A549 (cell line): Measurements from ENCODE around the gene BSCL2. TPM values are rescaled to one million over a fixed set of nuclear protein-coding genes. Genes with fewer than 3 reads are reported as not detected.

ENCODE experiments used
- ATAC-seq, 2 experiments: fragments of 200-7000 bp in 1 of 2; fragments of >200 bp in 1 of 2; cut with Nextera tagmentation in 1 of 2; cut with Tn5 transposase in 1 of 2; 3 replicates each; pipeline versions ENCODE4 v1.8.0 to v1.9.1; 2018 to 2020; ENCODE audit warnings: mild to moderate bottlenecking in 1 of 2, moderate library complexity in 1 of 2
- CTCF ChIA-PET: fragments of 300-600 bp; sonication (Branson Sonifier 250); formaldehyde crosslinking; extraction: SDS; loops from one replicate; lab custom pipeline; 2021; ENCODE audit warnings: antibody characterized with exemption, inconsistent platforms; lab: Yijun Ruan, JAX
- POLR2A ChIA-PET: fragments of 350-600 bp; formaldehyde crosslinking; extraction: SDS; loops from one replicate; lab custom pipeline; 2021; ENCODE audit warnings: antibody characterized with exemption, inconsistent platforms; lab: Yijun Ruan, JAX
- DNase-seq, 2 experiments: peaks; one replicate each; pipeline versions ENCODE4 v3.0.0 to v3.0.0-alpha.2; 2011 to 2016; ENCODE audit warnings: low read depth in 1 of 2, low spot score in 1 of 2
- FAIRE-seq: peaks from 2 replicates; lab custom pipeline; 2011; peaks lifted over from hg19 to GRCh38; lab: Jason Lieb, UNC
- H3K27ac ChIP-seq, 2 experiments: fragments of >200 bp; sonication (Bioruptor Twin); formaldehyde crosslinking; 3 replicates each; pipeline ENCODE4 v1.5.1; 2016 to 2017
- H3K4me1 ChIP-seq: fragments of >200 bp; sonication (Bioruptor Twin); formaldehyde crosslinking; 3 replicates; pipeline ENCODE4 v1.6.1; 2016
- H3K4me2 ChIP-seq: fragments of >200 bp; sonication (Bioruptor Twin); formaldehyde crosslinking; 3 replicates; pipeline ENCODE4 v1.6.1; 2016
- H3K4me3 ChIP-seq: fragments of >200 bp; sonication (Bioruptor Twin); formaldehyde crosslinking; 3 replicates; pipeline ENCODE4 v1.5.1; 2016
- H3K9me3 ChIP-seq: fragments of >200 bp; sonication (Bioruptor Twin); formaldehyde crosslinking; 3 replicates; pipeline ENCODE4 v1.6.1; 2016
- HDAC2 ChIP-seq: fragments of 200-600 bp; sonication (generic); IDR thresholded peaks from 2 replicates; pipeline ENCODE4 v1.6.1; 2016
- HOXA7 ChIP-seq: fragments of 250-450 bp; sonication (Bioruptor Pico); IDR thresholded peaks from 2 replicates; pipeline ENCODE4 v1.5.0; 2020; ENCODE audit warnings: mild to moderate bottlenecking, moderate library complexity
- JUN ChIP-seq, 2 experiments: fragments of >200 bp; sonication (Bioruptor Twin); formaldehyde crosslinking; IDR thresholded peaks; 2 replicates in 1 of 2; 3 replicates in 1 of 2; pipeline ENCODE4 v1.6.1; 2016 to 2017
- RAD21 ChIP-seq, 2 experiments: fragments of >200 bp in 1 of 2; sonication (Bioruptor Twin) in 1 of 2; formaldehyde crosslinking in 1 of 2; IDR thresholded peaks in 1 of 2; conservative IDR thresholded peaks in 1 of 2; 2 replicates in 1 of 2; 3 replicates in 1 of 2; pipeline ENCODE4 v1.6.1; 2012 to 2018; ENCODE audit warnings: inconsistent platforms in 1 of 2
- RARB ChIP-seq: fragments of 250-450 bp; sonication (Bioruptor Pico); IDR thresholded peaks from 2 replicates; pipeline ENCODE4 v1.8.0; 2021; ENCODE audit warnings: mild to moderate bottlenecking, moderate library complexity
- ZC3H11A ChIP-seq: fragments of 450-650 bp; IDR thresholded peaks from 2 replicates; pipeline ENCODE4 v1.6.1; 2014; ENCODE audit warnings: antibody characterized with exemption, mild to moderate bottlenecking
- ZSCAN20 ChIP-seq: fragments of 250-450 bp; sonication (Bioruptor Pico); IDR thresholded peaks from 2 replicates; pipeline ENCODE4 v1.8.0; 2022; ENCODE audit warnings: mild to moderate bottlenecking, moderate library complexity
- WGBS: methylation state at CpG from one replicate; pipeline ENCODE4 v1.1.6; 2017; ENCODE audit errors: missing lambda C conversion rate; 5-methylcytosine and 5-hydroxymethylcytosine counted together
- polyA plus RNA-seq, 4 experiments: library from polyadenylated mRNA; depleted of rRNA in 3 of 4; stranded (reverse); fragments of >200 nt; fragmentation: RNase III in 1 of 4; extraction: RNeasy Plus Mini Kit Qiagen cat#74134 plus additional on column Dnase treatment in 1 of 4; gene quantifications; 2 replicates in 3 of 4; 3 replicates in 1 of 4; pipeline ENCODE4 v1.2.3, GENCODE V29; 2011 to 2017
- small RNA-seq, 6 experiments: library from RNA; depleted of rRNA; stranded (forward); fragments of <200 nt; gene quantifications; one replicate each; pipeline ENCODE3, GENCODE V24; 2012

The BSCL2 gene
- polyA plus RNA-seq, 2 of the 4 experiments (the other 2 are of a cell fraction), result 63.0 to 63.9 TPM

DNA sequence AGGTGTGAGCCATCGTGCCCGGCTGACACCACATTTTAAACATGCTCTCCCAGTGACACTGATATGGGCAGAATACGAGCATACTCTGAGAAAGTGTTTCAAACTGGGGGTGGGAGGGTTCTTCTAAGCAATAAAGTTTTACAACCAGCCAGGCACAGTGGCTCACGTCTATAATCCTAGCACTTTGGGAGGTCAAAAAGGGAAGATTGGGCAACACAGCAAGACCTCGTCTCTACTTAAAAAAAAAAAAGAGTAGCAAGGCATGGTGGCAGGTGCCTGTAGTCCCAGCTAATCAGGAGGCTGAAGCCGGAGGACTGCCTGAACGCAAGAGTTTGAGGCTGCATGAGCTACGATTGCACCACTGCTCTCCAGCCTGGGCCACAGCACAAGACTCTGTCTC is 63.0 kb downstream of the BSCL2 start:
- CTCF ChIA-PET, result interaction anchor here (0.6 to 0.7 kb wide), 2 partner anchors 22 to 101 kb away, joined by 3 read pairs; partner anchors contain the start of gene B3GAT3
- Histone ChIP-seq H3K4me2 (peak overlapping the region; percentile 96; the same call in 1 of the 3 replicates), H3K27ac (no peak overlapping the region), H3K9me3 (no peaks in the 10 kb centered on the region), H3K4me1 (peaks cover 15% of the 10 kb centered on the region), H3K4me3 (no peak overlapping the region)
- POLR2A ChIA-PET, result interaction anchor here (1.1 to 1.5 kb wide), 2 partner anchors 9 to 23 kb away, joined by 4 to 5 read pairs; partner anchors contain the start of genes B3GAT3 and INTS5
- DNase-seq (no peak), ATAC-seq (no peak), FAIRE-seq (no peak)
- no peak for TF ChIP-seq ZSCAN20 (CRISPR knock-in tag)
- no peak for TF ChIP-seq RARB
- TF ChIP-seq HOXA7 (CRISPR knock-in tag), result no peak
- no peak for TF ChIP-seq ZC3H11A
- no peak for TF ChIP-seq JUN (IDR thresholded peaks at IDR 0.05)
- TF ChIP-seq RAD21 (conservative IDR thresholded peaks at IDR 0.05 in 1 of 2, IDR thresholded peaks at IDR 0.05 in 1 of 2), result no peak
- no peak for TF ChIP-seq HDAC2
- 92% methylated on average over 8 of the region's 8 CpGs for WGBS

Small RNAs within 50 kb of the gene (small RNA-seq; reads per million reads assigned to genes)
- 0 reads per million in 6 experiments for gene SNORA57

Other genes starting within 250 kb of the BSCL2 start
- gene AHNAK, start 160.6 kb downstream of the BSCL2 start, polyA plus RNA-seq (2011; rRNA removed), result 82.0 and 98.0 TPM in 2 replicates
- 41.5 to 62.9 TPM (median 43.3 TPM) in 3 replicates for gene AHNAK, start 160.6 kb downstream of the BSCL2 start, polyA plus RNA-seq (2017; fragmentation: RNase III; extraction: RNeasy Plus Mini Kit Qiagen cat#74134 plus additional on column Dnase treatment)
- gene EEF1G, start 133.5 kb downstream of the BSCL2 start, polyA plus RNA-seq (2011; rRNA removed), result 1,728 and 1,795 TPM in 2 replicates
- gene EEF1G, start 133.5 kb downstream of the BSCL2 start, polyA plus RNA-seq (2017; fragmentation: RNase III; extraction: RNeasy Plus Mini Kit Qiagen cat#74134 plus additional on column Dnase treatment), result 1,570 to 1,588 TPM (median 1,580 TPM) in 3 replicates
- gene TUT1, start 115.9 kb downstream of the BSCL2 start, polyA plus RNA-seq (2011; rRNA removed), result 12.9 and 15.5 TPM in 2 replicates
- 9.9 to 11.7 TPM (median 11.1 TPM) in 3 replicates for gene TUT1, start 115.9 kb downstream of the BSCL2 start, polyA plus RNA-seq (2017; fragmentation: RNase III; extraction: RNeasy Plus Mini Kit Qiagen cat#74134 plus additional on column Dnase treatment)
- 21.8 and 44.3 TPM in 2 replicates for gene MTA2, start 105.6 kb downstream of the BSCL2 start, polyA plus RNA-seq (2011; rRNA removed)
- 79.3 to 85.0 TPM (median 84.5 TPM) in 3 replicates for gene MTA2, start 105.6 kb downstream of the BSCL2 start, polyA plus RNA-seq (2017; fragmentation: RNase III; extraction: RNeasy Plus Mini Kit Qiagen cat#74134 plus additional on column Dnase treatment)
- gene EML3, start 94.6 kb downstream of the BSCL2 start, polyA plus RNA-seq (2011; rRNA removed), result 15.2 and 19.7 TPM in 2 replicates
- 21.4 to 28.0 TPM (median 27.2 TPM) in 3 replicates for gene EML3, start 94.6 kb downstream of the BSCL2 start, polyA plus RNA-seq (2017; fragmentation: RNase III; extraction: RNeasy Plus Mini Kit Qiagen cat#74134 plus additional on column Dnase treatment)
- gene ROM1, start 94.2 kb downstream of the BSCL2 start, polyA plus RNA-seq (2011; rRNA removed), result 0.92 and 1.6 TPM in 2 replicates
- gene ROM1, start 94.2 kb downstream of the BSCL2 start, polyA plus RNA-seq (2017; fragmentation: RNase III; extraction: RNeasy Plus Mini Kit Qiagen cat#74134 plus additional on column Dnase treatment), result 2.8 to 3.7 TPM (median 3.2 TPM) in 3 replicates
- gene B3GAT3, start 85.4 kb downstream of the BSCL2 start, polyA plus RNA-seq (2011; rRNA removed), result 19.0 and 20.5 TPM in 2 replicates
- gene B3GAT3, start 85.4 kb downstream of the BSCL2 start, polyA plus RNA-seq (2017; fragmentation: RNase III; extraction: RNeasy Plus Mini Kit Qiagen cat#74134 plus additional on column Dnase treatment), result 38.1 to 41.0 TPM (median 40.9 TPM) in 3 replicates
- 215 and 308 TPM in 2 replicates for gene GANAB, start 60.8 kb downstream of the BSCL2 start, polyA plus RNA-seq (2011; rRNA removed)
- gene GANAB, start 60.8 kb downstream of the BSCL2 start, polyA plus RNA-seq (2017; fragmentation: RNase III; extraction: RNeasy Plus Mini Kit Qiagen cat#74134 plus additional on column Dnase treatment), result 206 to 220 TPM (median 214 TPM) in 3 replicates
- gene INTS5, start 54.1 kb downstream of the BSCL2 start, polyA plus RNA-seq (2011; rRNA removed), result 9.7 and 12.3 TPM in 2 replicates
- 11.2 to 11.8 TPM (median 11.3 TPM) in 3 replicates for gene INTS5, start 54.1 kb downstream of the BSCL2 start, polyA plus RNA-seq (2017; fragmentation: RNase III; extraction: RNeasy Plus Mini Kit Qiagen cat#74134 plus additional on column Dnase treatment)
- 89.1 and 91.7 TPM in 2 replicates for gene C11orf98, start 42.2 kb downstream of the BSCL2 start, polyA plus RNA-seq (2011; rRNA removed)
- 128 to 161 TPM (median 140 TPM) in 3 replicates for gene C11orf98, start 42.2 kb downstream of the BSCL2 start, polyA plus RNA-seq (2017; fragmentation: RNase III; extraction: RNeasy Plus Mini Kit Qiagen cat#74134 plus additional on column Dnase treatment)
- 5.4 and 5.7 TPM in 2 replicates for gene CSKMT, start 42.1 kb downstream of the BSCL2 start, polyA plus RNA-seq (2011; rRNA removed)
- gene CSKMT, start 42.1 kb downstream of the BSCL2 start, polyA plus RNA-seq (2017; fragmentation: RNase III; extraction: RNeasy Plus Mini Kit Qiagen cat#74134 plus additional on column Dnase treatment), result 12.9 to 18.2 TPM (median 14.3 TPM) in 3 replicates
- gene UQCC3, start 35.8 kb downstream of the BSCL2 start, polyA plus RNA-seq (2011; rRNA removed), result 13.9 and 20.2 TPM in 2 replicates
- gene UQCC3, start 35.8 kb downstream of the BSCL2 start, polyA plus RNA-seq (2017; fragmentation: RNase III; extraction: RNeasy Plus Mini Kit Qiagen cat#74134 plus additional on column Dnase treatment), result 27.8 to 31.1 TPM (median 28.7 TPM) in 3 replicates
- gene LBHD1, start 35.2 kb downstream of the BSCL2 start, polyA plus RNA-seq (2011; rRNA removed), result 4.1 and 5.3 TPM in 2 replicates
- gene LBHD1, start 35.2 kb downstream of the BSCL2 start, polyA plus RNA-seq (2017; fragmentation: RNase III; extraction: RNeasy Plus Mini Kit Qiagen cat#74134 plus additional on column Dnase treatment), result 4.9 to 8.3 TPM (median 6.8 TPM) in 3 replicates
- gene UBXN1, start 28.4 kb downstream of the BSCL2 start, polyA plus RNA-seq (2011; rRNA removed), result 56.8 and 120 TPM in 2 replicates
- 110 to 117 TPM (median 117 TPM) in 3 replicates for gene UBXN1, start 28.4 kb downstream of the BSCL2 start, polyA plus RNA-seq (2017; fragmentation: RNase III; extraction: RNeasy Plus Mini Kit Qiagen cat#74134 plus additional on column Dnase treatment)
- 0.03 and 0.04 TPM in 2 replicates for gene LRRN4CL, start 17.9 kb downstream of the BSCL2 start, polyA plus RNA-seq (2011; rRNA removed)
- gene LRRN4CL, start 17.9 kb downstream of the BSCL2 start, polyA plus RNA-seq (2017; fragmentation: RNase III; extraction: RNeasy Plus Mini Kit Qiagen cat#74134 plus additional on column Dnase treatment), result 0.03 to 0.08 TPM (median 0.08 TPM) in 3 replicates
- not detected in 2 replicates for gene GNG3, start 252 bp upstream of the BSCL2 start, polyA plus RNA-seq (2011; rRNA removed)
- 0.15 TPM in 1 of 3 replicates, not detected in the others for gene GNG3, start 252 bp upstream of the BSCL2 start, polyA plus RNA-seq (2017; fragmentation: RNase III; extraction: RNeasy Plus Mini Kit Qiagen cat#74134 plus additional on column Dnase treatment)
- 31.4 and 31.6 TPM in 2 replicates for gene HNRNPUL2, start 20.0 kb upstream of the BSCL2 start, polyA plus RNA-seq (2011; rRNA removed)
- 71.3 to 79.5 TPM (median 74.4 TPM) in 3 replicates for gene HNRNPUL2, start 20.0 kb upstream of the BSCL2 start, polyA plus RNA-seq (2017; fragmentation: RNase III; extraction: RNeasy Plus Mini Kit Qiagen cat#74134 plus additional on column Dnase treatment)
- 42.6 and 44.0 TPM in 2 replicates for gene TTC9C, start 21.1 kb upstream of the BSCL2 start, polyA plus RNA-seq (2011; rRNA removed)
- gene TTC9C, start 21.1 kb upstream of the BSCL2 start, polyA plus RNA-seq (2017; fragmentation: RNase III; extraction: RNeasy Plus Mini Kit Qiagen cat#74134 plus additional on column Dnase treatment), result 32.6 to 34.1 TPM (median 33.5 TPM) in 3 replicates
- 3.0 and 3.1 TPM in 2 replicates for gene ZBTB3, start 46.7 kb upstream of the BSCL2 start, polyA plus RNA-seq (2011; rRNA removed)
- 1.4 to 2.2 TPM (median 2.0 TPM) in 3 replicates for gene ZBTB3, start 46.7 kb upstream of the BSCL2 start, polyA plus RNA-seq (2017; fragmentation: RNase III; extraction: RNeasy Plus Mini Kit Qiagen cat#74134 plus additional on column Dnase treatment)
- gene POLR2G, start 54.2 kb upstream of the BSCL2 start, polyA plus RNA-seq (2011; rRNA removed), result 308 and 324 TPM in 2 replicates
- 186 to 199 TPM (median 188 TPM) in 3 replicates for gene POLR2G, start 54.2 kb upstream of the BSCL2 start, polyA plus RNA-seq (2017; fragmentation: RNase III; extraction: RNeasy Plus Mini Kit Qiagen cat#74134 plus additional on column Dnase treatment)
- gene TAF6L, start 64.0 kb upstream of the BSCL2 start, polyA plus RNA-seq (2011; rRNA removed), result 14.0 and 17.5 TPM in 2 replicates
- 20.8 to 23.5 TPM (median 22.7 TPM) in 3 replicates for gene TAF6L, start 64.0 kb upstream of the BSCL2 start, polyA plus RNA-seq (2017; fragmentation: RNase III; extraction: RNeasy Plus Mini Kit Qiagen cat#74134 plus additional on column Dnase treatment)
- gene TMEM179B, start 80.0 kb upstream of the BSCL2 start, polyA plus RNA-seq (2011; rRNA removed), result 64.7 and 105 TPM in 2 replicates
- gene TMEM179B, start 80.0 kb upstream of the BSCL2 start, polyA plus RNA-seq (2017; fragmentation: RNase III; extraction: RNeasy Plus Mini Kit Qiagen cat#74134 plus additional on column Dnase treatment), result 57.6 to 64.4 TPM (median 62.8 TPM) in 3 replicates
- gene TMEM223, start 84.6 kb upstream of the BSCL2 start, polyA plus RNA-seq (2011; rRNA removed), result 20.6 and 26.5 TPM in 2 replicates
- 20.1 to 24.3 TPM (median 23.5 TPM) in 3 replicates for gene TMEM223, start 84.6 kb upstream of the BSCL2 start, polyA plus RNA-seq (2017; fragmentation: RNase III; extraction: RNeasy Plus Mini Kit Qiagen cat#74134 plus additional on column Dnase treatment)
- gene NXF1, start 98.0 kb upstream of the BSCL2 start, polyA plus RNA-seq (2011; rRNA removed), result 35.5 and 50.7 TPM in 2 replicates
- 46.6 to 47.7 TPM (median 46.9 TPM) in 3 replicates for gene NXF1, start 98.0 kb upstream of the BSCL2 start, polyA plus RNA-seq (2017; fragmentation: RNase III; extraction: RNeasy Plus Mini Kit Qiagen cat#74134 plus additional on column Dnase treatment)
- 30.3 and 32.3 TPM in 2 replicates for gene STX5, start 124.6 kb upstream of the BSCL2 start, polyA plus RNA-seq (2011; rRNA removed)
- gene STX5, start 124.6 kb upstream of the BSCL2 start, polyA plus RNA-seq (2017; fragmentation: RNase III; extraction: RNeasy Plus Mini Kit Qiagen cat#74134 plus additional on column Dnase treatment), result 16.8 to 21.0 TPM (median 19.5 TPM) in 3 replicates
- gene TEX54, start 125.4 kb upstream of the BSCL2 start, polyA plus RNA-seq (2011; rRNA removed), result not detected in 2 replicates
- gene TEX54, start 125.4 kb upstream of the BSCL2 start, polyA plus RNA-seq (2017; fragmentation: RNase III; extraction: RNeasy Plus Mini Kit Qiagen cat#74134 plus additional on column Dnase treatment), result not detected in 3 replicates
- 47.6 and 52.9 TPM in 2 replicates for gene WDR74, start 132.2 kb upstream of the BSCL2 start, polyA plus RNA-seq (2011; rRNA removed)
- gene WDR74, start 132.2 kb upstream of the BSCL2 start, polyA plus RNA-seq (2017; fragmentation: RNase III; extraction: RNeasy Plus Mini Kit Qiagen cat#74134 plus additional on column Dnase treatment), result 88.9 to 100 TPM (median 90.6 TPM) in 3 replicates
- gene SLC3A2, start 173.5 kb upstream of the BSCL2 start, polyA plus RNA-seq (2011; rRNA removed), result 1,064 and 1,133 TPM in 2 replicates
- 906 to 1,102 TPM (median 1,007 TPM) in 3 replicates for gene SLC3A2, start 173.5 kb upstream of the BSCL2 start, polyA plus RNA-seq (2017; fragmentation: RNase III; extraction: RNeasy Plus Mini Kit Qiagen cat#74134 plus additional on column Dnase treatment)
- not detected in 2 replicates for gene CHRM1, start 213.9 kb upstream of the BSCL2 start, polyA plus RNA-seq (2011; rRNA removed)
- not detected in 3 replicates for gene CHRM1, start 213.9 kb upstream of the BSCL2 start, polyA plus RNA-seq (2017; fragmentation: RNase III; extraction: RNeasy Plus Mini Kit Qiagen cat#74134 plus additional on column Dnase treatment)